GM15510 (cell line): ENCODE measurements around the gene FABP7.

Experiments
- POLR2A ChIP-seq: IDR thresholded peaks from 3 replicates; pipeline ENCODE4 v1.6.1; 2011; ENCODE audit warnings: borderline replicate concordance; ENCODE audit not compliant: insufficient read length; ENCODE audit errors: extremely low read depth

The FABP7 gene

GRCh38 chr6:122785891-122786290, 6.4 kb downstream of the FABP7 start:
- TF ChIP-seq POLR2A = no peak

DNA sequence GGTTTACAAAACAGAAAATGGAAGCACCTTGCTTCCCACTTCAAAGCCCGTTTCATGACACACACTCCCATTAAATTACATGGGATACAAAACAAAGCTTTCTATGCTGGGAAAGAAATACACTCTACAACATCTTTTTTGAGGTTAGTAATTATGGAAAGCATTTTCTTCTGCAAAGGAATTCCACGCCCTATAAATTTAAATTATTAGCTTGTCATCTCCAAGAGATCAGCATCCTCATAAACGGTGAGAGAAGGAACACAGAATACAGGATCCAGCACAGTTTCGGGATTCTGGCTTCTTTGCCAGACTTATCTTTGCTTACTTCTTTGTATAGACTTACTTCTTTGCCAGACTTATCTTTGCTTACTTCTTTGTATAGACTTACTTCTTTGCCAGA, 8.2 kb downstream of the FABP7 start:
- TF ChIP-seq POLR2A = no peak

- no peak for TF ChIP-seq POLR2A
Observed at GRCh38 chr6:122788208-122788607, 8.7 kb downstream of the FABP7 start.

- TF ChIP-seq POLR2A = no peak
Observed at GRCh38 chr6:122788663-122789181, 9.2 kb downstream of the FABP7 start.

GRCh38 chr6:122789182-122790027, 9.9 kb downstream of the FABP7 start, which contains the start of gene SMPDL3A:
Gene SMPDL3A (plus strand): TSS chr6:122789258. CDS start chr6:122789347, 89 bp downstream.
- TF ChIP-seq POLR2A = no peak

DNA sequence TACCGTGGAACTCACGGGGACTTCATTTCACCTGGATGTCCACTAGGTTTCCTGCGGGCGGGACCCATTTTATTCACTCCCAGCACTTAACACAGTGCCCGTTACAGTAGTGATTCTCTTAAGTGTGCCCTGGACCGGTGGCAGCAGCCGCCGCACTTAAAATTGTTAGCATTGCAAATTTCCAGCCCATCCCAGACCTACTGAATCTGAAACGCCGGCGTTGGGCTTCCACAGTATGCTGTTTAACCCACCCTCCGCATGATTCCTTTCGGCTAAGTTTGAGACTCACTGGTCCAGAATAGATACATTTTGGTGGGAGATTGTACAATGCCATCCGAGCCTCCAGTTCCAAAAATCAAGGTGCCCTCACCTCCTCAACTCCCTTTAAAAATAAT, 10.5 kb downstream of the FABP7 start:
- TF ChIP-seq POLR2A = no peak

DNA sequence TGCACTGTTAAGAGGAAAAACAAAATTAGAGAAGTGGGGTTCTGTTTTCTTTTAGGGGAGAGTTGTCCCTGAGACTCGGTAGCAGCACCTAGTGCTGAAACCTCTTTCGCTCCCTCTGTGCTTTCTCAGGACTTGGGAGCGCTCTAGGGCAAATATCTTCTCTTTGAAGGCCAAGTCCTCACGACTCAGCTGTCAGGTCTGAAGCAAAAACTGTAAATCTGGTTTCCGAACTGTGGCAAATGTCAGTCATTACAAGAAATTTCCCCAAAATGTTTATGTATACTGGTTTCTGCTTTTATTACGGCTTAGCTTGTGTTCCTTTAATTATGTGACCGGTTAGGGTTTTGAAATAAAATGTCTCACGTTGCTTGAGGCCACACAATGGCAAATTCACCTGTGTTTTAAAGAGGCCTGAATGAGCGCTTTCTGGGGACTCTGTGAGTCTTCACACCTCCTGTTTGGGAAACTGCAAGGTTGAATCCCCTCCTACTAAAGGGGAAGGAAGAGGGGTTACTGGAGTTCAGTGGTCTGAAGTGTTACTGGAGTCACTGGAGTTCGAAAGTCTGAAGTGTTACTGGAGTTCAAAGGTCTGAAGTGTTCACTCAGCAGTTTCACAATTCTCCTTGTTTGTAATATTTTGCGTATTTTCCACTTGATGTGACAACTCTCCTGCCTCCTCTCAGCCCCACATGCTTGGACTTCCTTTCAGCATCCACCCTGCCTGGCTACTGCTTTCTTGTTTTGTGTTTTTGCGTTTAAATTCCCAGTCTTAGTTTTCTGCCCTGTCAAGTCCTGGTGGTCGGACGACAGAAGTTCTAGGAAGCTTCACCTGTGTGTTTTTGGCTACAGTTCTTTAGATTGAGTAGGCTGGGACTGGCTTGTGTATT, 11.2 kb downstream of the FABP7 start:
- TF ChIP-seq POLR2A = no peak

- no peak for TF ChIP-seq POLR2A
Observed at GRCh38 chr6:122791310-122791679, 11.8 kb downstream of the FABP7 start.

GRCh38 chr6:122792766-122793165, 13.2 kb downstream of the FABP7 start:
- TF ChIP-seq POLR2A = no peak

GRCh38 chr6:122797537-122797936, 18.0 kb downstream of the FABP7 start:
- no peak for TF ChIP-seq POLR2A

DNA sequence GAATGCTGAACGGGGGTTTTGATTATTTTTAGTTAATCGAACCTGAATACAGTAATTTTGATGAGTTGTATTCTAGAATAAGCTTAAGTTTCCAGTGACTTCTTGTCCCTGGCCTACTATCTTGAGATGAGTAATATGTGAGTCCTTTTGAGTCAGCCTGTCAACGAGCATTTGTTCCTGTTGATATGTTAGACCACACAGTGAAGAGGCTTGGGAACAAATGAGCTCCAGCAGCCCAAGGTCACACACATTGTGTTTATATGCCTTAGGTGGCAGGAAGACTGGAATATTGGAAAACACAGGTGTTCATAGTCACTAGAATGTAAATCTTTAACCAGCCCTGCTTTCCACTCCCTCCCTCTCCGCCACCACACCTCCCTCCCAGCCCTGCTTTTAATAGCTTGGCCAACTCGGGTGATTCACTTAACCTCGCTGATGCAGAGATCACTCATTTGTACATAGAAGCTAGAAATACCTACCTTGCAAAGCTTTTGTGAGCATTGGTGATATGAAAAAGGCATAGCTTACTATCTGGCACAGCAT, 18.7 kb downstream of the FABP7 start:
- TF ChIP-seq POLR2A = no peak

GRCh38 chr6:122799140-122799745, 19.7 kb downstream of the FABP7 start:
- TF ChIP-seq POLR2A = no peak

DNA sequence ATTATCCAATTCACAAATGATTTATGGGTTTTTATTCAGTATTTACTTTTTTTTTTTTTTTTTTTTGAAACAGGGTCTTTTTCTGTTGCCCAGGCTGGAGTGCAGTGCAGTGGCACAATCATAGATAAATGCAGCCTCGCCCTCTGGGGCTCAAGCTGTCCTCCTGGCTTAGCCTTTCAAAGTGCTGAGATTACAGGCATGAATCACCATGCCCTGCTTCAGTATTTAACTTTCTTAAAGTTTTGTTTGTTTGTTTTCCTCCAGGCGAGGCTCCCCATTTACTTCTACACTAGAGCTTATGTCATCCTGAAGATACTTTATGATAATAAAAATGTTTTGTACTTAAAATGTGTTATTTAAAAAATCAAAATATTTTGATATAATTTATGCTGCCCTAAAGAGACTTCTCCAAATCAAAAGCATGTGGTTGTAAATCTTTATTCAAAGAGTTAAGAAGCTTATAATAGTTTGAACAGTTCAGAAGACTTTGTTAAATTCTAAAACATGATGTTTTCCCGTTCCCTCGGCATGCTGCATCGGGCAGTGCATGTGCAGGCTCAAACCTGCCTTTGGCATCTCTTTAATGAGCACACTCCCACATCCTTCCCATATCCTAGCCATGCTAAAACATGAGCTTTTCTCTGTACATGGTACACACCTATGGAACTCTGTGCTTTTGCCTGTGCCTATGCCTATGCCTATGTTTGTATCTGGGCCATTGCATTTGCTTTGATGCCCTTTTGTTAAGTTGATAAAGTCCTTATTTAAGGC, 20.6 kb downstream of the FABP7 start:
- TF ChIP-seq POLR2A = no peak

DNA sequence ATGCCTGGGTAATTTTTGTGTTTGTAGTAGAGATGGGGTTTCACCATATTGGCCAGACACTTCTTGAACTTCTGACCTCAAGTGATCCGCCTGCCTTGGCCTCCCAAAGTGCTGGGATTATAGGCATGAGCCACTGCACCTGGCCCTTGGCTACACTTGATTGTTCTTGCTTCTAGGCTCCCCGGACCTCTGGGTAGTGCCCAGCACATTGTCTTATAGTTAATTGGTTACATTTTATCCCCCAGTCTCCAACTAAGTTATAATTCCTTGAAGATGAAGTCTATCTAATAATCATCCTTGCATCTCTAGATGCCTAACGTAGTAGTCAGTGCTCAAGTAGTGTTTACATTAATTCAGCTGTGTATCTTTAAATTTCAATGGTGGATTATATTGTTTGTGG, 21.4 kb downstream of the FABP7 start:
- no peak for TF ChIP-seq POLR2A

DNA sequence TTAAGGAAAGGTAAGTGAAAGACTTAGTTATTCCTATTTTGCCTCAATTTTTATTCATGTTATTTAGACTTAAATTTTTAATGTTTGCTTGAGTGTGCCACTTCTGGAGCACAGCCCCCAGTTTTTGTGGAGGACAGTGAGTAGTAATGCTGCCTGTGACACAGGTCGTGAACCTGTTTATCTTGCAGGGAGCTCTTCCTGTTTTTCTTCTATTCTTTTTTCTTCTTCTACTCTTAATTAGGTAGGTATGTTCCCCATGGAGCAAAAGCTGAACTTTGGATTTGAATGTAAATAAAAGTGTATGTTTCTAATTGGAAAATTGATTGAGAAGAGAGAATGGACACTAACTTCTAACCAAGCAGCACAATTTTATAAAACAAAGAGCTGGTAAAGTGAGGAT, 21.9 kb downstream of the FABP7 start:
- TF ChIP-seq POLR2A = no peak

GRCh38 chr6:122803171-122803661, 23.7 kb downstream of the FABP7 start:
- TF ChIP-seq POLR2A = no peak
